ENCODE measurements around the gene STON2. TPM values are rescaled to one million over a fixed set of nuclear protein-coding genes. Genes with fewer than 3 reads are reported as not detected.

Gene STON2
- total and polyA plus RNA-seq, 2 of the 13 experiments (the other 11 are each of a cell fraction or from before 2014, with no cell fraction given), result 2.1 to 11.0 TPM

- TF ChIP-seq, protein P1, sequence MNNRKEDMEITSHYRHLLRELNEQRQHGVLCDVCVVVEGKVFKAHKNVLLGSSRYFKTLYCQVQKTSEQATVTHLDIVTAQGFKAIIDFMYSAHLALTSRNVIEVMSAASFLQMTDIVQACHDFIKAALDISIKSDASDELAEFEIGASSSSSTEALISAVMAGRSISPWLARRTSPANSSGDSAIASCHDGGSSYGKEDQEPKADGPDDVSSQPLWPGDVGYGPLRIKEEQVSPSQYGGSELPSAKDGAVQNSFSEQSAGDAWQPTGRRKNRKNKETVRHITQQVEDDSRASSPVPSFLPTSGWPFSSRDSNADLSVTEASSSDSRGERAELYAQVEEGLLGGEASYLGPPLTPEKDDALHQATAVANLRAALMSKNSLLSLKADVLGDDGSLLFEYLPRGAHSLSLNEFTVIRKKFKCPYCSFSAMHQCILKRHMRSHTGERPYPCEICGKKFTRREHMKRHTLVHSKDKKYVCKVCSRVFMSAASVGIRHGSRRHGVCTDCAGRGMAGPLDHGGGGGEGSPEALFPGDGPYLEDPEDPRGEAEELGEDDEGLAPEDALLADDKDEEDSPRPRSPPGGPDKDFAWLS (CRISPR knock-in tag; IDR thresholded peaks at IDR 0.05; ENCODE audit: borderline replicate concordance), result no peak
- TF ChIP-seq NR2C2 (CRISPR knock-in tag; IDR thresholded peaks at IDR 0.05; ENCODE audit: borderline replicate concordance) (no peak), ZNF784 (CRISPR knock-in tag; IDR thresholded peaks at IDR 0.05; ENCODE audit: borderline replicate concordance) (no peak), ZNF382 (CRISPR knock-in tag; IDR thresholded peaks at IDR 0.05; ENCODE audit: borderline replicate concordance) (no peak), NFRKB (IDR thresholded peaks at IDR 0.05) (no peak), ZFP90 (CRISPR knock-in tag; IDR thresholded peaks at IDR 0.05; ENCODE audit: borderline replicate concordance) (no peak), PHB2 (IDR thresholded peaks at IDR 0.05; ENCODE audit: partially characterized antibody) (no peak), ZNF781 (CRISPR knock-in tag; IDR thresholded peaks at IDR 0.05; ENCODE audit: borderline replicate concordance, not compliant biosample characterization) (no peak), TERF1 (CRISPR knock-in tag; IDR thresholded peaks at IDR 0.05) (no peak), ZNF556 (CRISPR knock-in tag; IDR thresholded peaks at IDR 0.05; ENCODE audit: borderline replicate concordance) (no peak), NFKBIZ (CRISPR knock-in tag; IDR thresholded peaks at IDR 0.05) (no peak), CERS6 (CRISPR knock-in tag; IDR thresholded peaks at IDR 0.05) (no peak), YEATS2 (CRISPR knock-in tag; IDR thresholded peaks at IDR 0.05; ENCODE audit: borderline replicate concordance) (no peak), JUNB (CRISPR knock-in tag; IDR thresholded peaks at IDR 0.05; ENCODE audit: borderline replicate concordance) (no peak), ZNF264 (CRISPR knock-in tag; IDR thresholded peaks at IDR 0.05) (no peak), ELF4 (CRISPR knock-in tag; IDR thresholded peaks at IDR 0.05; ENCODE audit: borderline replicate concordance) (no peak), MAX (IDR thresholded peaks at IDR 0.05) (no peak), ZNF121 (CRISPR knock-in tag; IDR thresholded peaks at IDR 0.05) (no peak), MXI1 (IDR thresholded peaks at IDR 0.05; ENCODE audit: borderline replicate concordance, low read depth, low read length) (no peak), ETV6 (CRISPR knock-in tag; conservative IDR thresholded peaks at IDR 0.05) (no peak), MEIS1 (CRISPR knock-in tag; IDR thresholded peaks at IDR 0.05; ENCODE audit: borderline replicate concordance) (no peak)
- TF ChIP-seq, protein P2, sequence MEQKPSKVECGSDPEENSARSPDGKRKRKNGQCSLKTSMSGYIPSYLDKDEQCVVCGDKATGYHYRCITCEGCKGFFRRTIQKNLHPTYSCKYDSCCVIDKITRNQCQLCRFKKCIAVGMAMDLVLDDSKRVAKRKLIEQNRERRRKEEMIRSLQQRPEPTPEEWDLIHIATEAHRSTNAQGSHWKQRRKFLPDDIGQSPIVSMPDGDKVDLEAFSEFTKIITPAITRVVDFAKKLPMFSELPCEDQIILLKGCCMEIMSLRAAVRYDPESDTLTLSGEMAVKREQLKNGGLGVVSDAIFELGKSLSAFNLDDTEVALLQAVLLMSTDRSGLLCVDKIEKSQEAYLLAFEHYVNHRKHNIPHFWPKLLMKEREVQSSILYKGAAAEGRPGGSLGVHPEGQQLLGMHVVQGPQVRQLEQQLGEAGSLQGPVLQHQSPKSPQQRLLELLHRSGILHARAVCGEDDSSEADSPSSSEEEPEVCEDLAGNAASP (CRISPR knock-in tag; IDR thresholded peaks at IDR 0.05; ENCODE audit: borderline replicate concordance), result peak; percentile 67; the same call in 1 of the 2 replicates
- TF ChIP-seq, protein P3, sequence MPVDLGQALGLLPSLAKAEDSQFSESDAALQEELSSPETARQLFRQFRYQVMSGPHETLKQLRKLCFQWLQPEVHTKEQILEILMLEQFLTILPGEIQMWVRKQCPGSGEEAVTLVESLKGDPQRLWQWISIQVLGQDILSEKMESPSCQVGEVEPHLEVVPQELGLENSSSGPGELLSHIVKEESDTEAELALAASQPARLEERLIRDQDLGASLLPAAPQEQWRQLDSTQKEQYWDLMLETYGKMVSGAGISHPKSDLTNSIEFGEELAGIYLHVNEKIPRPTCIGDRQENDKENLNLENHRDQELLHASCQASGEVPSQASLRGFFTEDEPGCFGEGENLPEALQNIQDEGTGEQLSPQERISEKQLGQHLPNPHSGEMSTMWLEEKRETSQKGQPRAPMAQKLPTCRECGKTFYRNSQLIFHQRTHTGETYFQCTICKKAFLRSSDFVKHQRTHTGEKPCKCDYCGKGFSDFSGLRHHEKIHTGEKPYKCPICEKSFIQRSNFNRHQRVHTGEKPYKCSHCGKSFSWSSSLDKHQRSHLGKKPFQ (CRISPR knock-in tag; IDR thresholded peaks at IDR 0.05; ENCODE audit: insufficient replicate concordance), result no peak
Measured at GRCh38 chr14:81408595-81408994, 8.5 kb upstream of the STON2 start (continued).
